Activated naive CD4-positive, alpha-beta T cell treated with anti-CD3 and anti-CD28 coated beads, Interleukin-2, amount 50 U/mL, for 16 hours (primary cell): ENCODE data around the gene FUT2.
"Not testable (repeated sequence)": the region's sequence is repeated elsewhere in the genome, so short reads cannot be mapped to it uniquely, and the experiment has no call there.

ENCODE experiments used
- DNase-seq: peaks from one replicate; pipeline ENCODE4 v3.0.0-alpha.2; 2020

FUT2 gene

GRCh38 chr19:48695743-48696352, at the start of gene FUT2:
FUT2 (plus strand) TSS chr19:48695971; CDS start chr19:48702957, 6,986 bp downstream.
- no peak for DNase-seq

DNA sequence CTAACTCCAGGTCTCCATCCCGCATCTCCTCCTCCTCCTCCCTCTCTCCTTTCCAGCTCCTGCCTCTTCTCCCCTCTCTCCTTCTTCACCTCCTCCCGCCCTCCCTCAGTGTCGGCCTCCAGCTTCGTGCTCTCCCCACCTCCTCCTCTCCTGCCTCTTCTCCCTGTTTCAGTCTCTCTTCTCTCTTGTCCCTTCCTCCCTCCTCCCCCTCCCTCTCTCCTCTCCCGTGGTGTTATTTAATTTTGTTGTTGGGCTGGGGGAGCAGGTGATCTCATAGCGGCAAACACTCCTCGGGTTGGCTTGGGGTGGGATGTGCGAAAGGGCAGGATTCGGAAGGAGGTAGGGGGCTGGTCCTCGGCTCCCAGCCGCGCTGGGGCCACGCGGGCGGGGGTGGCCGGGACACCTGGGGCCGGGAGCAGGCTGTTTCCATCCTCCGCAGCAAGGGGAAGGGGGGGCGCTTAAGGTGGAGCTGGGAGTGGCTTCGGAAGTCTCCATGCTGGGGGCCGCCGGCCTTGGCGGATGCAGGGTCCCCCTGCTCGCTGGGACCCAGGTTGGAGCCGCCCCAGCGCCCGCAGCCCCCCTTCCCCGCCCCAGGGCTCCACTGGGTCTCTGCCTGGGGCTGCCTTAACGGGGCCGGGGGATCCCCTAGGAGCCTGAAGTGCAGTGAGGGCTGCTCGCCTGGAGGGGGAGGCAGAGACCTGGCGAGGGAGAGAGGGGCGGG, 49.6 kb upstream of the FUT2 start, which contains the start of gene CA11:
CA11 (minus strand) TSS at position 187 of the 721 bp plus-strand sequence. CDS start 555 bp downstream, outside the sequence.
- peak; percentile 92 for DNase-seq

DNA sequence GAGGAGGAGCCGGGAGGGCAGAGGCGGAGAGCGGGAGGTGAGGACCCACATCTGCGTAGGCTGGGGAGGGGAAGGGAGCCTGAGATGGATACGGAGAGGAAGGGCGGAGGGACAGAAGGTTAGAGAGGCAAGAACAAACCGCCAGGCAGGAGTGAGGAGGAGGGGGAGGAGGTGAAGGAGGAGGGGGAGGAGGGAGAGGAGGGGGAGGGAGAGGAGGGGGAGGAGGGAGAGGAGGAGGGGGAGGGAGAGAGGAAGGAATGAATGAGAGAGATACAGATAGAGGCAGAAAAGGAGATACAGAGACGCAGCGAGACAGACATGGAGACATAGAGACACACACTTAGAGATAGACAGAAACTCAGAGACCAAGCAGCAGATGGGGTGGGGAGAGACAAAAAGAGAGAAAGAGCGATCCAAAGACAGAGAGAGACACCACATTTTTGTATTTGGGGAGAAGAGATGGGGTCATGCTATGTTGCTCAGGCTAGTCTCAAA, 49.0 kb upstream of the FUT2 start:
- DNase-seq: no peak

- DNase-seq: no peak
These were observed 47.6 kb upstream of the FUT2 start for GRCh38 chr19:48648134-48648533.

GRCh38 chr19:48650974-48651682, 44.6 kb upstream of the FUT2 start:
- DNase-seq: no peak

- no peak for DNase-seq
These were observed 44.1 kb upstream of the FUT2 start for GRCh38 chr19:48651683-48652048.

GRCh38 chr19:48654299-48655059, 41.3 kb upstream of the FUT2 start:
- DNase-seq: no peak

GRCh38 chr19:48656840-48657474, 38.8 kb upstream of the FUT2 start:
- no peak for DNase-seq

DNA sequence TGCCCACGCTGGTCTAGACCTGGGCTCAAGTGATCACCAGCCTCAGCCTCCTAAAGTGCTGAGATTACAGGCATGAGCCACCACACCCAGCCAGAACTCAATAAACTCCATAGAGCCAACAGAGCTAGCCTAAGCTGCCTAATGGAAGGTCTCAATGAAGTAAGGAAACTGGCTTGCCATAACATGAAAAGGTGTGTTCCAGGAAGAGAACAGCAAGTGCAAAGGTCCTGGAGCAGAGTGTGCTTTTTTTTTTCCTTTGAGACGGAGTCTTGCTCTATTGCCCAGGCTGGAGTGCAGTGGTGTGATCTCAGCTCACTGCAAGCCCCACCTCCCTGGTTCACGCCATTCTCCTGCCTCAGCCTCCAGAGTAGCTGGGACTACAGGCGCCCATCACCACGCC, 37.9 kb upstream of the FUT2 start:
- DNase-seq: not testable (repeated sequence)

DNA sequence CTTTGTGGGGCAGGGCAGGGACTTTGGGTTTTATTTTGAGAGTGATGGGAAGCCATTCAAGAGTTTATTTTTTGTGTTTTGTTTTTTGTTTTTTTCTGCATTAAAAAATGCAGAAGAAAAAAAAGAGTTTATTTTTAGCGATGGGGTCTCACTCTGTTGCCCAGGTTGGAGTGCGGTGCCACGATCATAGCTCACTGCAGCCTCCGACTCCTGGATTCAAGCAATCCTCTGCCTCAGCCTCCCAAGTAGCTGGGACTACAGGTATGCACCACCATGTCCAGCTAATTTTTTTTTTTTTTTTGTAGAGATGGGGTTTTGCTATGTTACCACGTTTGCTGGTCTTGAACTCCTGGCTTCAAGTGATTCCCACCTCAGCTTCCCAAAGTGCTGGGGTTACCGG, 37.3 kb upstream of the FUT2 start:
- no peak for DNase-seq

DNA sequence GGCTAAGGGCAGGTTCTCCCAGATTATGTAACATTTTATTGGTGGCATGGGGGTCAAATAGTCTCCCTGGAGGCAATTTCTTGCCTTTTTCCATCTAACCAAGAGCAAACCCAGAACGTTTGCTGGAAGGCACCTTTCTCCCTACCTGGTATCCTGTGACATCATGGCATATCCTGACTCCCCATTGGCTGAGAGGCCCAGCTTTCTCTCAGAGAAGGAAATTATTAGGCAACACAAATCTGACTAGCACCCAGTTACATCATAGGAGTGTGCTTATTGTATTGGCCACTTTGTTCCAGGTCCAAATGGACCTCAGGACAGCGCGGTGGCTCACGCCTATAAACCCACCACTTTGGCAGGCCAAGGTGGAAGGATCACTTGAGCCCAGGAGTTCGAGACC, 36.0 kb upstream of the FUT2 start:
- DNase-seq: no peak

GRCh38 chr19:48660852-48661710, 34.7 kb upstream of the FUT2 start:
- peak; percentile 80 for DNase-seq

DNA sequence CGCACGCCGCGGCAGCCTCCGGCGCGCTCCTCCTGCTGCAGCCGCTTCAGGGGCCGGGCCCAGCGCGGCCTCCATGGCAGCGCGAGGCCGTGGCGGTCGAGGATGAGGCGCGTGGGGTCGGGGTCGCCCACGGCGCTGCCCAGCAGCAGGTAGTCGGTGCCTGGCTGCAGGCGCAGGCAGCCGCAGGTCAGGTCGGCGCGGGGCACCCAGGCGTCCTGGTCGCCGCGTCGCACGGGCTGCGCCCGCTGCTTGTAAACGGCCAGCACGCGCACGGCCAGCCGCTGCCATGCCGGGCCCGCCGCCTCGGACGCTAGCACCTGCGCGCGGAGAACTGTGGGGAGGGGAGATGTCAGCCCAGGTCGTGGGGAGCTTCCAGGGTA, 34.1 kb upstream of the FUT2 start:
- DNase-seq: no peak

DNA sequence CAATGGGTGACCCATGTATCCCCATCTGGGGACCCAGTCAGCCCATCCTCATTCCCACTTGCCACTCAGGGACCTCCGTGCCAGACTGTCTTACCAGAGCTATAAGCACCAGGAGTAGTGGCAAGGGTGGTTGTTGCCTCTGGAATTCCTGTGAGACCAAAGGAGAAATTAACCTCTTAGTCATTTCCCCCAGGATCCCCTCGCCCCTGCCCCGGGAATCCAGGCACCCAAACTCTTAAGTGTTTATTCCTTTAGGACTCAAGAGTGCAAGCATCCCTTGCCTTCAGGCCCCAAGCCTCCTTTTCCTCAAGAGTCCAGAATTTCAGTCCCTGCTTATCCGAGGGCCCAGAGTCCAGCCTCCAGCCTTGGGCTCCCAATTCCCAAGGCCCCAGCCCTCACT, 32.1 kb upstream of the FUT2 start:
- no peak for DNase-seq

- no peak for DNase-seq
These were observed 31.3 kb upstream of the FUT2 start for GRCh38 chr19:48664476-48664875.

- no peak for DNase-seq
These were observed 30.0 kb upstream of the FUT2 start for GRCh38 chr19:48665786-48666185.

DNA sequence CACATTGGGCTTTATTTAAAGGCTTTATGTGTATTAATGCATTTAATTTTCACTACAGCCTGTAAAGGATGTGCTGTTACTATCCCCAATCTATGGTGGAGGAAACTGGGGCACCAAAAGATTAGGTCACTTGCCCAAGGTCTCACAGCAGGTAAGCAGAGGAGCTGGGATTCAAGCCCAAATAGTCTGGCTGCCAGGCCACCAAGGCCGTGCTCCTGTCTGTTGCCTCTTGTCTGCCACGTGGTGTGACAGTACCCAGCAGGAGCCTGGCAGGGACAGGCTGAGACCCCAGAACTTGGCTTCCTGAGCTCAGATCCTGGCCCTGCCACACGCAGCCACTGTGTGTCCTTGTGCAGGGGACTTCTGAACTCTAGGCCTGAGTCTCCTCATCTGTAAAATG, 27.4 kb upstream of the FUT2 start:
- no peak for DNase-seq

- no peak for DNase-seq
These were observed 27.0 kb upstream of the FUT2 start for GRCh38 chr19:48668761-48669160.

- no peak for DNase-seq
These were observed 25.7 kb upstream of the FUT2 start for GRCh38 chr19:48669903-48670668.

DNA sequence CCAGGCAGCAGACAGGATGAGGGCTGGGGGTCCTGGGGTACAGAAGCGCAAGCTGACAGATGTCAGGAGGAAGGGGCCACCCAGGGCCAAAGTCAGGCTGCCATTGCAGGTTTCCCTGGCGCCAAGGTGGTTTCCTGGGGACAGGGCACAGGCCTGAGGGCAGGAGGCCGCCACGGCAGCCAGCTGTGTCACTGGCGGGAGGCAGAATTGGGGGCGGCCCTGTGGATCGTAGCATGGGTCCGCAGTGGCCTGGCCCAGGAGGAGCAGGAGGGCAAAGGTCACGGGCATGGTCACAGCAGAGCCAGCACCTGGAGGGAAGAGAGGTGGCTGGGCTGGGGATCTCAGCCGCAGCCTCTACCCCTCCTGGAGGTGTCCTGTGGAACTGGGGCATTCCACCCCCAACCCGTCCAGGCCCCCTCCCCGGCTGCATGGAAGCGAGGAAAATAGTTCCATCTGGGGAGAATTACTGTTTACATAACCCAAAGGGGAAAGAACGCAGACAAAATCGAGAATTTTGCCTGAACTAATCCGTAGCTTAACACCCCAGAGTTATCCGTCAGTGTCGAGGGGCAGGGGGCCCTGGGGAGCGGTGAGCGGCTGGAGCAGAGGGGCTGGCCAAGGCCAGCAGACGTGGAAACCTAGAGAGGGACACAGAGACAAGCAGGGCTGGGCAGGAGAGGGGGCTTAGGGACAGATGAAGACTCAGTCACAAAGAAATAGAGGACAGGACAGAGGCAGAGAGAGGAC, 24.9 kb upstream of the FUT2 start:
- DNase-seq: no peak
